Adrenal gland (tissue), 5 donors: ENCODE results near the gene CDKAL1.

Experiments used
- CTCF ChIP-seq, 6 experiments: fragments of 450-650 bp in 4 of 6; fragments of 200-600 bp in 2 of 6; sonication (generic) in 1 of 6; IDR thresholded peaks; 1 replicate in 5 of 6; 2 replicates in 1 of 6; pipeline versions ENCODE4 v1.5.1 to v1.8.0; 2016 to 2021; ENCODE audit warnings: antibody characterized with exemption in 6 of 6, mild to moderate bottlenecking in 2 of 6, moderate library complexity in 1 of 6
- POLR2A ChIP-seq, 2 donors: fragments of 450-650 bp; IDR thresholded peaks; one replicate each; pipeline ENCODE4 v1.6.1; 2017; ENCODE audit warnings: antibody characterized with exemption in 2 of 2, mild to moderate bottlenecking in 2 of 2, moderate library complexity in 1 of 2
- donor health status: DM: no; HTN: no; CAD: no.

GRCh38 chr6:20696676-20697075, 162.4 kb downstream of the CDKAL1 start:
- TF ChIP-seq CTCF (IDR thresholded peaks at IDR 0.05) (no peak), POLR2A (IDR thresholded peaks at IDR 0.05) (no peak)
